HG03442 (cell line): ENCODE results near the gene MBTPS1.

Experiments used
- ATAC-seq: cut with Tn5 transposase; IDR thresholded peaks from one replicate; pipeline ENCODE4 v1.9.1; 2021; ENCODE audit warnings: mild to moderate bottlenecking, moderate library complexity; ENCODE audit not compliant: unreplicated experiment

Gene MBTPS1

GRCh38 chr16:84014570-84015327, 102.0 kb downstream of the MBTPS1 start:
- ATAC-seq, result no peak

DNA sequence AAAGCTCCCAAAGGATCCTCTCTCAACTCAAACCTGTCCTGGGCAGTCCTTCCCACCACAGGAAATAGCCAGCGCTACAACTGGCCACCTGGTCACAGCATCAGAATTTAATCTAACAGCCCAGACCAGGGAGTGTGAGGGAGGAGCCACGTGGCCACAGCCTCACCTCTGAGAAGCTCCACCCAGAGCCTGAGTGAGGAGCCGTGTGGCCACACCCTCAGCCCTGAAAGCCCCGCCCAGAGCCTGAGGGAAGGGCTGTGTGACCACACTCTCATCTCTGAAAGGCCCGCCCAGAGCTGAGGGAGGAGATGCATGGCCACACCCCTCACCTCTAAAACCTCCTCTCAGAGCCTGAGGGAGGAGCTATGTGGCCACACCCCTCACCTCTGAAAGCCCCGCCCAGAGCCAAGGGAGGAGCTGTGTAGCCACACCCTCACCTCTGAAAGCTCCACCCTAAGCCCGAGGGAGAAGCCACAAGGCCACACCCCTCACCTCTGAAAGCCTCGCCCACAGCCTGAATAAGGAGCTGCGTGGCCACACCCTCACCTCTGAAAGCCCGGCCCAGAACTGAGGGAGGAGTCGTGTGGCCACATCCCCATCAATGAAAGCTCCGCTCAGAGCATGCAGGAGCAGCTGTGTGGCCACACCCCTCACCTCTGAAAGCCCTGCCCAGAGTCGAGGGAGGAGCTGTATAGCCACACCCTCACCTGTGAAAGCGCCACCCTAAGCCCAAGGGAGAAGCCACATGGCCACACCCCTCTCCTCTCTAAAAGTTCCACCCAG, 102.8 kb downstream of the MBTPS1 start:
- ATAC-seq, result peak; percentile 75

GRCh38 chr16:84009282-84009681, 107.5 kb downstream of the MBTPS1 start:
- no peak for ATAC-seq

DNA sequence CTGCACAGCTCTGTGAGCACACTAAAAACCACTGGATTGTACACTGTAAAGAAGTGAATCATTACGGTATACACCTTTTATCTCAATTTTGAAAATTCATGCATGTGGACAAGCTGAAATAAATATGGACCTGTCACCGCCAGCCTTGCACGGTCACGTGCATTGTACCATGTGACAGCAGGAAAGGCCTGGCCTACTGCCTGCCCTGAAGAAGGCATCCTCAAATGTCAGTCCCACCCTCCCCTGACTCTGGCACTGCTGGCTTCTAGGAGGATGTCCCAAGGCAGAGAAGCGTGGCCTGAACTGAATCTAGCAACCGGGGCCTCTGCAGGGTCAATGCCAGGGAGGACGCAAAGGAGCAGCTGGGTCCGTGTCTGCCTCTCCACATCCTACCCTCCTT, 108.8 kb downstream of the MBTPS1 start:
- ATAC-seq, result no peak

GRCh38 chr16:84007520-84007919, 109.2 kb downstream of the MBTPS1 start:
- ATAC-seq, result no peak

- no peak for ATAC-seq
Measured at GRCh38 chr16:84005391-84005790, 111.4 kb downstream of the MBTPS1 start.

DNA sequence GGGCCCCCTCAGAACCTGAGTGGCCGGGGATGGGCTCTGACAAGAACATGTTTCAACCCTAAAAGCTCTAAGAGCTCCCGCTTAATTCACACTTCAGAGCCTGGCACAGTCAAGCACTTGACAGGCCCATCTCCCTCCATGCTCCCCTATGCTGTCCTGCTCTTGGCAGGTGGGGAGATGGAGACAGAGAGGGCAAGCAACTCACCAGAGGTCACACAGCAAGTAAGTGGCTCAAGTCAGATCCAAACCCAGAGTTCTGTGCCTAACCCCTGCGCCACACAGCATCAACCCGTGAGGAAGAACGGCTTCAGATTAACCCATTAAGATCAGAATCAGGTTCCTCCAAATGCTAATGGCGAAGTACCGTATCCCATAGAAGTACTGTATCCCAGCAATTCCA, 112.3 kb downstream of the MBTPS1 start:
- no peak for ATAC-seq
